ENCODE results near the gene NCAM2.

The NCAM2 gene

GRCh38 chr21:20997636-20998455 lies at the start of gene NCAM2:
TSS of gene NCAM2 (plus strand) at chr21:20998409.
- DNase-seq, result no peak

DNA sequence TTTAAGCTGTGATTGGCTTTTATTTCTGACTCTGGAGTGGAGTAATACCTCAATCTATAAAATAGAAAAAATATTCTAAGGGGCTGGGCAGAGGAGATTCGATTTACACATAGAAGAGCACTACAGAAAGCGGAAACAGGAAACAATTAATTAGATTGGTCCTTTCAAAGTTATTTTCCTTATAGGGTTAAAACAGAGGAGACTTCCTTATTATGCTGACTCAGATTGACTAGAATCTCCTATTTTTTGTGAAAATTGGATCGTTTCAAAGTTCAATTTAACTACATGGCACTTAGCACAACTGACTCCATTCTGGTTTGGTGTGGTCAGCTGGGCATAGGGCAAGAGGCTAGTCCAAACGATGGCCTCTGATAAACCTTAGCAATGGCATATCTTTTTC lies 48.3 kb upstream of the NCAM2 start:
- no peak for DNase-seq

GRCh38 chr21:20965816-20966215 lies 32.4 kb upstream of the NCAM2 start:
- DNase-seq, result no peak

GRCh38 chr21:20968391-20968790 lies 29.8 kb upstream of the NCAM2 start:
- no peak for DNase-seq

DNA sequence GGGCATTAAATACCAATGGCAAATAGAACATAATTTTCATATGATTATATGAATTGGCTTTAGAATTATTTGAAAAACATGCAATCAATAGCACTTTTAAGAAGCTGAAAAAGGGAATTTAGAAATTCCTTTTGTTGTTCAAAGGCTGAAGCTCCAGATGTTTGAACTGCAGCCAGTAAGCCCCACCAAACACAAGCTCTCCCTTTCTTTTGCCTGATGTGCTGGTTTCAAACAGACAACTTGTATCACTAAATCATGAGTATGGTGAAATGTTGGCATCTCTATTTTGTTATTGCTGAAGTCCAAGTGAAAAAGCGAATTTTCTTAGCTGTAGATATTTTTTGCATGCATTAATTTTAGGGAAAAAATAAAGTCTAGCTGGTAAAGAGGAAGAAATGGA lies 27.5 kb upstream of the NCAM2 start:
- DNase-seq, result no peak

- peak; percentile 5 for DNase-seq
These were observed 26.8 kb upstream of the NCAM2 start for GRCh38 chr21:20971296-20971921.

DNA sequence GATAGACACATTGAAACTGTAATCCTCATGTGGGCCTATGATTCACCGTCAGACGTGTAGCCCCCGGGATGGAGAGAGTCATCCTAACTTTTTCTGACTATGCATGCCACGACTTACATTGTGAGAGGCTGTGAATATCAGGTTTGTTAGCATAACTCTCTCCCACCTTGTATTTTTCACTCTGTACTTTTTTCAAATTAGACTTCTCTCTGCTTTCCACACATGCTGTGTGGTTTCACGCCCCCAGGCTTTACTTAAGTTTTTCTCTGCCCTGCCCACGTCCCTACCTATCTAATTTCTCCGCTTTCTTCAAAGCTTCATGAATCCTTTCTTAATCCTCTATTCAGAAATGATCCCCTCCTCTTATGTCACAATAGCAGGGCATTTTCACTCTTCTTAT lies 3.4 kb upstream of the NCAM2 start:
- DNase-seq, result no peak

- DNase-seq, result no peak
These were observed 1.5 kb upstream of the NCAM2 start for GRCh38 chr21:20996421-20997310.

- no peak for DNase-seq
These were observed 936 bp upstream of the NCAM2 start for GRCh38 chr21:20997311-20997635.

DNA sequence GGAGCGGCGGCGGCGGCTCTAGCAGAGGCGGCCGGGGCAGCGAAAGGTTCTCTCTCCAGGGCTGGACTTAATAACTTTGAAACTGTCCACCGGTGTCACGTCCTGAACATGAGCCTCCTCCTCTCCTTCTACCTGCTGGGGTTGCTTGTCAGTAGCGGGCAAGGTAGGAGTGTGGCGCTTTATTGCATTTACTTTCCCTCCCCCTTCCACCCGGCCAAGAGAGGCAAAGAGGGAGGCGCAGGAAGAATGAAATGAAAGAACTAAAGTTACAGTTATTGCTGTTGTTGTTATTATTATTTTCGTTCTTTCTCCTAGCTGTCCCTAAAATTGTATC lies 214 bp downstream of the NCAM2 start:
- DNase-seq, result no peak

- no peak for DNase-seq
These were observed 677 bp downstream of the NCAM2 start for GRCh38 chr21:20998886-20999285.

- DNase-seq, result no peak
These were observed 1.4 kb downstream of the NCAM2 start for GRCh38 chr21:20999659-21000058.

GRCh38 chr21:21000591-21001175 lies 2.5 kb downstream of the NCAM2 start:
- no peak for DNase-seq

GRCh38 chr21:21001591-21002100 lies 3.4 kb downstream of the NCAM2 start:
- no peak for DNase-seq

- no peak for DNase-seq
These were observed 3.9 kb downstream of the NCAM2 start for GRCh38 chr21:21002153-21002552.

- no peak for DNase-seq
These were observed 5.5 kb downstream of the NCAM2 start for GRCh38 chr21:21003701-21004100.

GRCh38 chr21:21007606-21008005 lies 9.4 kb downstream of the NCAM2 start:
- no peak for DNase-seq

DNA sequence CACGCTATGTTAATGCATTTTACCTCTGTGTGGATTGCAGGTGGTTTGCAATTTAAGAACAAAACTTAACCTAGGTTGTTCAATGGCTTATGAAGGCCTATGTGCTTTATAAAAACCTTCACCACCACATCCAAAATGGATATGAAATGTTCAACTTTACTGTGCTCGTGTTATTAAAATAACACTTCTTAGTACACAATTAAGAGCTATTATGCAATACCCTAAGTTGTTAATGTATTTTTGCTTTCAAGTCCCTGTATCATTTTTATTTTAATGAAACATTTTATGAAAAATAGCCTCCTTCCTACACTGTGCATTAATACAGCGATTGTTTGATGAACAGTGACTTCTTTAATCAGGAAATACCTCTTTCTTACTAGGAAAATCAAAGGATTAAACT lies 12.0 kb downstream of the NCAM2 start:
- DNase-seq, result no peak

- no peak for DNase-seq
These were observed 12.5 kb downstream of the NCAM2 start for GRCh38 chr21:21010698-21011097.

DNA sequence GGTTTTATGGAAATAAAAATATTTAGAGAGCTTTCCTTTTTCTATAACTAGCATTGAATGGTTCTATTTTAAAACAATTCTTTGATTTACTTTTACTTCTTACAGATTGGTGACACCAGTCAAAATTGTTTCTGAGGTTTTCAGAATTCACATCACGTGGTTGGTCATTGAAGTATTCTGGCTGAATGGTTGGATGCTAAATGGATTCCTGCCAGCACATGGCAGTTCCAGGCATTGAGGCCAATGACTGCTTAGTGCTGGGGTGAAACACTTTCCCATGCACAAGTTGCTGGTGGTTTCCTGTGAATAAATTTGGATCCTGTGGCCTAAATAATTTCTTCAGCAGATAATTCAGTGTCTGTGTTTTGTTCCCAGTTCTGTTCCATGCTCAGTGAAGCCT lies 20.6 kb downstream of the NCAM2 start:
- DNase-seq, result no peak

- no peak for DNase-seq
These were observed 21.5 kb downstream of the NCAM2 start for GRCh38 chr21:21019681-21020080.

GRCh38 chr21:21025742-21026141 lies 27.5 kb downstream of the NCAM2 start:
- DNase-seq, result no peak

DNA sequence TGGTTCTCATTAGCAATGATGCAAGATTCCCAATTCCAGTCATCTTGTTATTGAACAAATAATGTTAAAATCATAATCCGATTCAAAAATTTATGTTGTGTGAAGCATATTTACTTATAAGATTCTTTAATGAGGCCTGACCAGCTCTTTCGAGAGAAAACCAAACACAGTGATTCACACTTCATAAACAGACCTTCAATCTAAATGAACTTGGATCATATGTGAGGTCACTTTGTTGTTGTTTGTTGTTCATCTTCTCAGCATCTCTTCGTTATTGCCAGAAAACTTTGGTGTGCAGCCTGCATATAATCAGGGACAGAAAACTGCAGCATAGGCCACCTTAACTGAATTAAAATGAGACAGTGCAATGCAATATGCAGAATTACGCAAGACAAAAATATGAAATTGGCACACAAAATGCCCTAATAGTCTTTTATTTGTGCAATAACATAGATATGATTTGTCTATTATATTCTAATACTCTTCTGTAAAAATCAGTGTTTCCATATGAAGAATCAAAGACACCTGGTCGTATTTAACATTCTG lies 30.1 kb downstream of the NCAM2 start:
- no peak for DNase-seq
